ENCODE measurements around the gene DRD1.

DNA sequence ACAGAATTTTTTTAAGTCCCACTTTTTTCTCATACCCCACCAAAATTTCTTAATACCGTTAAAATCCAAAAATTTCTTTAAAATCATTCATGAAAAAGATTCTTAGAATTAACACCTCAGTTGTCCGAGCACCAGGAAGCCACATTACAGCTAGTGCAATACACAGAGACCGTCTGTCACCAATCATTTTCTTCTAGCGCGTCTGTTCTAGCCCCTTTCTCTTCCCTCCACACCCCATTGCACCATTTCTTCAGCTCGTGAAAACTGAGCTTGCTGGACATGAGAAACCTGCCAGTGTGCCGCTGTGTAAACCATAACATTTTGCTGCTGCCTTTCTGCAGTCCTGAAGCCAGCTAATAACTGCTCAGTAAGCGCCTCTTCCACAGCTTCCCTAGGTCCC, 39.4 kb upstream of the DRD1 start:
- TF ChIP-seq, protein P1, sequence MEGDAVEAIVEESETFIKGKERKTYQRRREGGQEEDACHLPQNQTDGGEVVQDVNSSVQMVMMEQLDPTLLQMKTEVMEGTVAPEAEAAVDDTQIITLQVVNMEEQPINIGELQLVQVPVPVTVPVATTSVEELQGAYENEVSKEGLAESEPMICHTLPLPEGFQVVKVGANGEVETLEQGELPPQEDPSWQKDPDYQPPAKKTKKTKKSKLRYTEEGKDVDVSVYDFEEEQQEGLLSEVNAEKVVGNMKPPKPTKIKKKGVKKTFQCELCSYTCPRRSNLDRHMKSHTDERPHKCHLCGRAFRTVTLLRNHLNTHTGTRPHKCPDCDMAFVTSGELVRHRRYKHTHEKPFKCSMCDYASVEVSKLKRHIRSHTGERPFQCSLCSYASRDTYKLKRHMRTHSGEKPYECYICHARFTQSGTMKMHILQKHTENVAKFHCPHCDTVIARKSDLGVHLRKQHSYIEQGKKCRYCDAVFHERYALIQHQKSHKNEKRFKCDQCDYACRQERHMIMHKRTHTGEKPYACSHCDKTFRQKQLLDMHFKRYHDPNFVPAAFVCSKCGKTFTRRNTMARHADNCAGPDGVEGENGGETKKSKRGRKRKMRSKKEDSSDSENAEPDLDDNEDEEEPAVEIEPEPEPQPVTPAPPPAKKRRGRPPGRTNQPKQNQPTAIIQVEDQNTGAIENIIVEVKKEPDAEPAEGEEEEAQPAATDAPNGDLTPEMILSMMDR (IDR thresholded peaks at IDR 0.05; ENCODE audit: poor library complexity) = no peak
- TF ChIP-seq EZH2 (IDR thresholded peaks at IDR 0.05; ENCODE audit: borderline replicate concordance) (no peak), EZH2phosphoT487 (IDR thresholded peaks at IDR 0.05; ENCODE audit: low read depth, severe bottlenecking, unreplicated experiment) (no peak)
